ENCODE data around the gene KCNQ4. TPM values are rescaled to one million over a fixed set of nuclear protein-coding genes. Genes with fewer than 3 reads are reported as not detected.

The KCNQ4 gene
- total and polyA plus RNA-seq, 2 donors from 2014 or later = 0.65 to 1.2 TPM

- intact Hi-C loops (cut with DNase I) = no loop called here
- Histone ChIP-seq H3K9me3 (ENCODE audit: control insufficient read depth in 2 of 3, insufficient read depth in 1 of 3, low read length in 3 of 3) (peaks cover 0 to 1% (median 0%) of the 10 kb centered on the region in 3 donors), H3K9ac (ENCODE audit: low read length in 3 of 3) (no peak overlapping the region), H3K27me3 (ENCODE audit: control insufficient read depth, insufficient read depth, low read length) (no peaks in the 10 kb centered on the region), H3K27ac (ENCODE audit: low read depth in 2 of 2, low read length in 2 of 2) (no peak overlapping the region), H3K4me1 (ENCODE audit: control insufficient read depth in 2 of 3, insufficient read depth in 2 of 3, low read depth in 1 of 3, low read length in 3 of 3) (peaks cover 0 to 5% (median 0%) of the 10 kb centered on the region in 3 donors), H3K36me3 (ENCODE audit: control insufficient read depth in 2 of 3, insufficient read depth in 3 of 3, low read length in 3 of 3) (no peaks in the 10 kb centered on the region), H3K4me3 (ENCODE audit: low read length in 3 of 3) (no peak overlapping the region)
- DNase-seq = peak in 4 of 5 donors; percentile 56 to 85 (median 64)
- no peak for FAIRE-seq
- TF ChIP-seq CTCF (IDR thresholded peaks at IDR 0.05; ENCODE audit: borderline replicate concordance, extremely low read depth, insufficient read depth) = no peak
These were observed 54.7 kb downstream of the KCNQ4 start for GRCh38 chr1:40838045-40838979.

DNA sequence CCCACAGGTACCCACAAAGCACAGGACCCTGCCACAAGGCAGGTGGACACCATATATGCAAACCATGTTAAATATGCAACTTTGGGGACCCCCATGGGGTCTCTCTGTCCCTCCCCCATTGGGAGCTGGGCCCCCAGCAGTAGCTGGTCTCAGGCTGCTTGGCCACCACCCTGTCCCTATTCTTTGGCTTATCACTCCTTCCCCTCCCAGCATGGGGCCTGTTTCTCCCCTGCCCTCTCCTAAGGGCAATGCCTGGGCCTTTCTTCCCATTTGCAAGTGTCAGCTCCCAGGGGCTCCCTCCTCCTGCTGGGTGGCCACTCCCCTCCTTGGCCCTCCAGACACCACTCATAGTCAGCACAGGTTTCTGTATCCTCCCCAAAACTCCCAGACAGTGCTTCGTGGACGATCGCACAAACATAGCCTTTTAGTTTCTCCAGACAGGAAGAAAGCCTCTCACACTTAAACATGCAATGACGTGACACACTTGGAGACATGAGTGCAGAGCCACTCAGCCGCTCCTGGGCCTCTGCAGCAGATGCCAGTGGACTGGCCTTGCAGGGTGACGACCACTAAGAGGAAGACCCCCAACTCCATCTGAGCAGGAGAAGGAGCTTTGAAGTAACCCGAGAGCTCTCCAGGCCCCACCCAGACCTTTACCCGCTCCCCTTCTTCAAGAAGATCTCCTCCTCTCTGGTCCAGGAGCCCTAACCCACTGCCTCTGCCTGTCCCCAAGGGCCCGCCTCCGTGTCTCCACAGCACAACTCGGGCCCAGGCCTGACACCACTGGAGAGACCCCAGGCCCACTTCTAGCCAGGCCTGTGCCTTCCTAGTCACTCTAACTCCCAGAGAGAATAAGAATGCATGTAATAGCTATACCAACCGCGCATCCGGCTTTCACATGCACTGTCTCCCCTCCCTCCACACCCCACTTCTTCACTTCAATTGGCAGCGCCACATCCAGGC, 55.7 kb downstream of the KCNQ4 start:
- intact Hi-C loops (cut with DNase I) = no loop called here
- H3K36me3 ChIP-seq (ENCODE audit: control insufficient read depth in 2 of 3, insufficient read depth in 3 of 3, low read length in 3 of 3) = no peaks in the 10 kb centered on the region
- FAIRE-seq (no peak), DNase-seq (peak in 1 of 5 donors; percentile 57)
- TF ChIP-seq CTCF (IDR thresholded peaks at IDR 0.05; ENCODE audit: borderline replicate concordance, extremely low read depth, insufficient read depth) = no peak
- peaks cover 0 to 5% (median 3%) of the 10 kb centered on the region in 3 donors for H3K4me1 ChIP-seq (ENCODE audit: control insufficient read depth in 2 of 3, insufficient read depth in 2 of 3, low read depth in 1 of 3, low read length in 3 of 3)
- H3K9me3 ChIP-seq (ENCODE audit: control insufficient read depth in 2 of 3, insufficient read depth in 1 of 3, low read length in 3 of 3) = peaks cover 0 to 1% (median 0%) of the 10 kb centered on the region in 3 donors
- H3K27me3 ChIP-seq (ENCODE audit: control insufficient read depth, insufficient read depth, low read length) = no peaks in the 10 kb centered on the region
- no peak overlapping the region for H3K9ac ChIP-seq (ENCODE audit: low read length in 3 of 3)
- no peak overlapping the region for H3K4me3 ChIP-seq (ENCODE audit: low read length in 3 of 3)
- H3K27ac ChIP-seq (ENCODE audit: low read depth in 2 of 2, low read length in 2 of 2) = no peak overlapping the region

DNA sequence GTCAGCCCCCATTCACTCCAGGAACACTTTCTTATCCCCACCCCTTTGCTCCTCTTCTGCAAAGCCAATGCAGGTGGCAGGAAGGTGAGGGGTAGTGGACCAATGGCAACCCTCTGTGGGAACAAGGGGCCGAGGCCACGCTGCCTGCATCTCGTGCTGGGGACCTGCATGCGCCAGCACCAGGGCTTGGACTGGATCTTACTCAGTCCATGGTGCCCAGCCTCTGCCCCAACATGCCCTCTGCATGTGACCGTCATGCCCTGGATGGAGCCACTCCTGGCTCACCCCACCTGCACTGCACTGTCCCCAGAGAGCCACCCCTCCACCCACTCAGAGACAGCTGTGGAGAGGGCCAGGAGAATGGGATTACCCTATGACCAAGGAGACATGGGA, 56.4 kb downstream of the KCNQ4 start:
- intact Hi-C loops (cut with DNase I) = loop anchor here (10.0 kb wide), 1 partner anchor 115 kb away; no protein-coding TSS in a partner anchor
- Histone ChIP-seq H3K9me3 (ENCODE audit: control insufficient read depth in 2 of 3, insufficient read depth in 1 of 3, low read length in 3 of 3) (peaks cover 0 to 1% (median 0%) of the 10 kb centered on the region in 3 donors), H3K4me1 (ENCODE audit: control insufficient read depth in 2 of 3, insufficient read depth in 2 of 3, low read depth in 1 of 3, low read length in 3 of 3) (peaks cover 0 to 7% (median 3%) of the 10 kb centered on the region in 3 donors), H3K4me3 (ENCODE audit: low read length in 3 of 3) (no peak overlapping the region), H3K27me3 (ENCODE audit: control insufficient read depth, insufficient read depth, low read length) (no peaks in the 10 kb centered on the region), H3K9ac (ENCODE audit: low read length in 3 of 3) (no peak overlapping the region), H3K36me3 (ENCODE audit: control insufficient read depth in 2 of 3, insufficient read depth in 3 of 3, low read length in 3 of 3) (no peaks in the 10 kb centered on the region), H3K27ac (ENCODE audit: low read depth in 2 of 2, low read length in 2 of 2) (no peak overlapping the region)
- DNase-seq = peak in 1 of 5 donors; percentile 57
- FAIRE-seq = no peak
- TF ChIP-seq CTCF (IDR thresholded peaks at IDR 0.05; ENCODE audit: borderline replicate concordance, extremely low read depth, insufficient read depth) = no peak

Measured in kidney (tissue), 14 donors.